Measurements from ENCODE around the gene SLC35G6.
A peak's percentile ranks its signal among the peaks of the same experiment; 100 is the strongest.

SLC35G6 gene

DNA sequence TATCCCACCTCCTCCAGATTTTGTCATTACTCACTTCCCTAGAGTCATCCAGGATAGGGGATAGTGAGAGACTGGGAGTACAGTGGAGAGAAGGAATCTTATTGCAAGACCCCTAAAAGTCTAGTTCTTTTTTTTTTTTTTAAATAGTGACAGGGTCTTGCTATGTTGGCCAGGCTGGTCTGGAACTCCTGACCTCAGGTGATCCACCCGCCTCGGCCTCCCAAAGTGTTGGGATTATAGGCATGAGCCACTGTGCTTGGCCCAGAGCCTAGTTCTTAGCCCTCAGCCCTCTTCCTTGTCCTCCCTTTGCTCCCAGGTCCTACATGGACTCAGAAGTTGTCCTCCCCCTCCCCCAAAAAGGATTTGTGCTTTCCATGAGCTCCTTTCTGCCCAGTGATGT, 39.1 kb upstream of the SLC35G6 start:
- Histone ChIP-seq H3K36me3 (replicated peaks) (no peaks in the 10 kb centered on the region), H3K27me3 (ENCODE audit: low read depth) (no peaks in the 10 kb centered on the region; the same call in 1 of the 2 replicates), H3K4me1 (peaks cover 7% of the 10 kb centered on the region), H3K4me3 (no peak overlapping the region), H3K9me3 (no peaks in the 10 kb centered on the region)
- in situ Hi-C loops (cut with MboI; ENCODE audit: low sequenced_read_pairs) = no loop called here
- DNase-seq (ENCODE audit: low spot score in 2 of 2) = no peak

DNA sequence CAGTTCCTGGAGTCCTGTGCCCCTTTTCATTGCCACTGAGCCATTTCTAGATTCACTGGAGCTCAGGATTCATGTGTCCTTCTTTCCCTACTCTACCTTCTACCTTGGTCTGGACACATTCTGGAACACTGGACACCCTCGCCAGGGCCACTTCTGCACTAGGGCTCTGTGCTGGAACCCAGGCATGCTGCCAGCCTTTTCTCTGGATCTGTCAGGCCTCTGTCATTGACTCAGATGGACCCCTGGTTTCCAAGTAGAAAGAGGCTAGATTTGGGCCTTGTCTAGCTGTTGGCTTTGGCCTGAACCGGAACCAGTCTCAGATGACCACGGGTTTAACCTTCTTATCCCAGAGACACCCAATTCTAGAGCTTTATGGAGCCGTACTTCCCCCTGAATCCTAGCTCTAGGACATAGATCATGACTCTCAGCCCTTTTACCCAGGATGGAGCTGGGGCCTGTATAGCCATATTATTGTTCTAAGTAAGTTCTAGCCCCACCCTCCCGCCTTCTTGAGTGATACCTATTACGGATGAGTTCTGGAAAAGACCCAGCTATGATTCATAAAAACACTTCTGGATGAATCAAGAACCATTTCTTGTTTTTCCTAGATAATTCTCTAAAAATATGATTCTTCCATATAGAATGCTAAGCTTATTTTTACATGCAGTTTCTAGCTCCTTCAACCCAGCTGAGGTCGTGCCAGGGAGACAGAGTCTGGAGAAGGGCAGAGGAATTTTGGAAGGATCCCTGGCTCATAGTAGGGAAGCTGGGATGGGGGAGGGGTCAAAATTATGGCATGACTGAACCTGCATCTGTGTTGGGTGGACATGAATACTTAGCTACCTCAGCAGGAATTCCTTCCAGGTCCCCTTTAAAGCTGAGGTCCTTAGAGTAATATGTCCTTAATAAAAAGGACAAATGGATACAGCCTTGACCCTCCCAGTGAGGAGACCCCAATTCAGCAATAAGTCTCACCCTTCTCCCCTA, 37.5 kb upstream of the SLC35G6 start:
- no peaks in the 10 kb centered on the region for H3K36me3 ChIP-seq (replicated peaks)
- H3K4me1 ChIP-seq = no peaks in the 10 kb centered on the region
- no peaks in the 10 kb centered on the region for H3K27me3 ChIP-seq (ENCODE audit: low read depth)
- no peak overlapping the region for H3K4me3 ChIP-seq
- in situ Hi-C loops (cut with MboI; ENCODE audit: low sequenced_read_pairs) = no loop called here
- no peaks in the 10 kb centered on the region for H3K9me3 ChIP-seq
- DNase-seq (ENCODE audit: low spot score in 2 of 2) = no peak

DNA sequence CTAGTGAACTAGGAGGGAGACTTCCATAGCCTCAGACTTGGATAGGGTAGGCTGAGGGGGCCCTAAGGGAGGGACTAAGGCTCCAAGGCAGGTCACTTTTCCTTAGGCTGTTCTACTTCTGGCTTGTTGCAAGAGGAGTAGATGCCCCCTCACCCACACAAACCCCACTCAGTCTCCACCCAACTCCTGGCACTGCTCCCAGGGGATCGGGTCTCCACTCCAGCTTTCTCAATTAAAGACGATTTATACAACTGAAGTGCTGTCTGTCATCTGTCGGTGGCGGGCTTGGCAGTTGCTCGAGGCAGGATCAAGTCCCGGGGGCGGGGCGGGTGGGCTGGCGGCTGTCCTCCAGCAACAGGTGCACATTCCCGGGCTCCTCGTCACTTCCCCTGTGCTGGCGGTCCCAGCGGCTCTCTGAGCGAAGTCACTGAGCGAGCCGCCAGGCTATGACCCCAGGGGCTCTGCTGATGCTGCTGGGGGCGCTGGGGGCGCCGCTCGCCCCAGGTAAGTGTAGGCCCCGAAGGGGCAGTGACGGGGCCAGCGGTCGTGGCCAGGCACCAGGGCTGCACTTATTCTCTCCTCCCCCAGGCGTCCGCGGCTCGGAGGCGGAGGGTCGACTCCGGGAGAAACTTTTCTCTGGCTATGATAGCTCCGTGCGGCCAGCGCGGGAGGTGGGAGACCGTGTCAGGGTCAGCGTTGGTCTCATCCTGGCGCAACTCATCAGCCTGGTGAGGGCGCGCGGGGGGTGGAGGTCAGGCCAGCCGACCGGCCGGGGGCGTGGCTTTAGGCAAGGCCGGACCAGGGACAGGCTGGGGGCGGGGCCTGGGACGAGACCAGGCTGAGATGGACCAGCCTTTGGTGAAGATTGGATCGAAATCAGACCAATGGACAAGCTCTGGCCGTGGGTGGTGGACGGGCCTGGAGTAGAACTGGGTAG, 36.3 kb upstream of the SLC35G6 start, which contains the start of gene CHRNB1:
CHRNB1 (plus strand) TSS at position 380 of the 937 bp plus-strand sequence; CDS start at position 447, 67 bp downstream.
- Histone ChIP-seq H3K4me1 (no peaks in the 10 kb centered on the region), H3K9me3 (no peaks in the 10 kb centered on the region), H3K27me3 (ENCODE audit: low read depth) (no peaks in the 10 kb centered on the region), H3K4me3 (no peak within 1 kb of the TSS), H3K36me3 (replicated peaks) (no peaks in the 10 kb centered on the region)
- DNase-seq (ENCODE audit: low spot score in 2 of 2) = no peak
- in situ Hi-C loops (cut with MboI; ENCODE audit: low sequenced_read_pairs) = no loop called here

DNA sequence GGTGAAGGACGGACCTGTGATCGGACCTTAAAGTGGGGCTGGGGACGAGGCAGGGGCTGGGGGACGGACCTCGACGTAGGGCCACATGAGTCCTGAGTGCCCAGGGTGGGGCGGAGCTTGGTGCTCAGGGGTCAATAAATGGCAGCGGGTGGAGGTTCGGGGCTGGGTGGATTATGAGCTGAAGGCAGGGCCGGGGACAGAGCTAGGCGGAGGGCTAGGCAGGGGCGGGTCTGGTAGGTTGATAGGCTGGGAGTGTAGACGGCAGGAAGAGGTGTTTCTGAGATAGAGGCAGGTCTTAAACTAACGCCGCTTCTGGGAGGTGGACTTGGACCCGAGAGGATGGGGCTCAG, 35.7 kb upstream of the SLC35G6 start:
- Histone ChIP-seq H3K27me3 (ENCODE audit: low read depth) (no peaks in the 10 kb centered on the region), H3K9me3 (no peaks in the 10 kb centered on the region), H3K36me3 (replicated peaks) (no peaks in the 10 kb centered on the region), H3K4me3 (no peak overlapping the region), H3K4me1 (no peaks in the 10 kb centered on the region)
- in situ Hi-C loops (cut with MboI; ENCODE audit: low sequenced_read_pairs) = no loop called here
- no peak for DNase-seq (ENCODE audit: low spot score in 2 of 2)

DNA sequence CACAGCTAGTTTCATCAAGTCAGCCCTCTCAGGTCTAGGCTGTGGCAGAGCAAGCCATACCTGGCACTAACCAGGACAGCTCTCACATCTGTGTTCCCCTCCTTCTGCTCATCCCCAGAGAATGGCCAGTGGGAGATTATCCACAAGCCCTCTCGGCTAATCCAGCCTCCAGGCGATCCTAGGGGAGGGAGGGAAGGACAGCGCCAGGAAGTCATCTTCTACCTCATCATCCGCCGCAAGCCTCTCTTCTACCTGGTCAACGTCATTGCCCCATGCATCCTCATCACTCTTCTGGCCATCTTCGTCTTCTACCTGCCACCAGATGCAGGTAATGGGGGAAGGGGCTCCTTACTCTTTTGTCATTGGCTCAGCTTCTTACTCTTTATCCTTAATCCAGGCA, 32.8 kb upstream of the SLC35G6 start:
- no peak for DNase-seq (ENCODE audit: low spot score in 2 of 2)
- H3K4me1 ChIP-seq = no peaks in the 10 kb centered on the region
- no peaks in the 10 kb centered on the region for H3K27me3 ChIP-seq (ENCODE audit: low read depth)
- no peak overlapping the region for H3K4me3 ChIP-seq
- in situ Hi-C loops (cut with MboI; ENCODE audit: low sequenced_read_pairs) = no loop called here
- no peaks in the 10 kb centered on the region for H3K9me3 ChIP-seq
- no peaks in the 10 kb centered on the region for H3K36me3 ChIP-seq (replicated peaks)

DNA sequence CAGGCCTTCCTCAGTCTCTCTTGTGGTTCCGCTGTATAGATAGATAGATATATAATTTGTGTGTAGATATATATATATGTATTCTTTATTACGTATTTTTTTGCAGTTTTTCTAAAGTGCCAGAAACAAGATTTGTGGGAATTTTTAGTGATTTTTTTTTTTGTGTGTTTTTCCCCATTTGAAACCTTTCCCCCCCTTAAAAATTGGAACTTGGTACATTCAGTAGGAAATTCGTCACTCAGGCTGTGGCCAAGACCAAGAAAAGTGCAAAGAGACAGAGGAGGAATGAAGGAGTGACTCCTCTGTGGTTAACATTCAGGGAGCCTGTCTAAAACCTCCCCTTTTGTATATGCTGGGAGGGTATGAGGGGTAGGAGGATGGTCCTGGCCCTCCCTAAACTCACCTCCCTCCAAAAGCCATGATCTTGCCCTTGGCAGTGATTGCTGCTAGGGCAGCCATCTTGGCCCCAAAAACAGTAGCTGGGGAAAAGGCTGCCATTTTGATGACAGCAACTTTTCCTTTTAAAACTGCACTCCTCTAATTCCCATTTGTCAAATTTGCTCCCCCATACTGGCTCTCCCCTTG, 21.2 kb upstream of the SLC35G6 start:
- H3K4me3 ChIP-seq = no peak overlapping the region
- H3K27me3 ChIP-seq (ENCODE audit: low read depth) = no peaks in the 10 kb centered on the region
- in situ Hi-C loops (cut with MboI; ENCODE audit: low sequenced_read_pairs) = no loop called here
- no peaks in the 10 kb centered on the region for H3K4me1 ChIP-seq
- no peaks in the 10 kb centered on the region for H3K9me3 ChIP-seq
- H3K36me3 ChIP-seq (replicated peaks) = peaks cover 14% of the 10 kb centered on the region
- DNase-seq (ENCODE audit: low spot score in 2 of 2) = no peak

DNA sequence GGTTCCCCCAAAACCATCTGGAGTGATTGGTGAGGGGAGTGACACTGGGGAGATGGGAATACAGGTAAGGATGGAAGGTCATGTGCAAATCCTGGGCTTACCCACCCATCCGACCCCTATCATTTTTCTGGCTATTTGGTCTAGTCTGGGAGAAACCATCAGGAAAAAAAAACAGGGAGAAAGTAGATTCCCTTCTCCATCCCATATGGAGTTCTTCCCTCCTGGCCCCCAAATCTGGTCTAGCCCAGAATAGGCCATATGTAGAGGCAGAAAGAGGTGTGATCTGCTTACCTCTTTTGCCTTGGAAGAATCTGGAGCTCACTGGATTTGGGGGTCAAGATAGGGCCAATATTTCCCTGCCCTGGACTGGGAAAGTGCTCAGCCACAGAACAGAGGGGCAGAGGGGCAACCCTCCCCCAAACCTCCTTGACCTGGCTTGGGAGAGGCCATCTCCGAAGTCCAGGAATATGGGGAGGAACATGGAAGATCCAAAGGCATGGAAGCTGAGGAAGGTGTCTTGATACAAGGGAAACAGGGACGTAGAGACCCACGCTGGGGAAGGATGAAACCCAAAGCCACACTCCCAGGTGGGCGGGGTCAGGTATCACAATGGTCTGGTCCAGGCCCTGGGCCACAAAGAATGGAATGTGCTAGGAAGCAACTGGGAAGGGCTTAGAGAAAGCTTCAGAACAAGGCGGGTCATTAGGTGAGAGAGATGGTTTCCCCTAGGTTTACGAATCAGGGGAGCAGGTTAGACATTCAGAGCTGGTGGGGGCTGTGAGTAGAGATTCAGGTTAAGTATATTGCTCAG, 20.2 kb upstream of the SLC35G6 start:
- H3K9me3 ChIP-seq = no peaks in the 10 kb centered on the region
- in situ Hi-C loops (cut with MboI; ENCODE audit: low sequenced_read_pairs) = no loop called here

DNA sequence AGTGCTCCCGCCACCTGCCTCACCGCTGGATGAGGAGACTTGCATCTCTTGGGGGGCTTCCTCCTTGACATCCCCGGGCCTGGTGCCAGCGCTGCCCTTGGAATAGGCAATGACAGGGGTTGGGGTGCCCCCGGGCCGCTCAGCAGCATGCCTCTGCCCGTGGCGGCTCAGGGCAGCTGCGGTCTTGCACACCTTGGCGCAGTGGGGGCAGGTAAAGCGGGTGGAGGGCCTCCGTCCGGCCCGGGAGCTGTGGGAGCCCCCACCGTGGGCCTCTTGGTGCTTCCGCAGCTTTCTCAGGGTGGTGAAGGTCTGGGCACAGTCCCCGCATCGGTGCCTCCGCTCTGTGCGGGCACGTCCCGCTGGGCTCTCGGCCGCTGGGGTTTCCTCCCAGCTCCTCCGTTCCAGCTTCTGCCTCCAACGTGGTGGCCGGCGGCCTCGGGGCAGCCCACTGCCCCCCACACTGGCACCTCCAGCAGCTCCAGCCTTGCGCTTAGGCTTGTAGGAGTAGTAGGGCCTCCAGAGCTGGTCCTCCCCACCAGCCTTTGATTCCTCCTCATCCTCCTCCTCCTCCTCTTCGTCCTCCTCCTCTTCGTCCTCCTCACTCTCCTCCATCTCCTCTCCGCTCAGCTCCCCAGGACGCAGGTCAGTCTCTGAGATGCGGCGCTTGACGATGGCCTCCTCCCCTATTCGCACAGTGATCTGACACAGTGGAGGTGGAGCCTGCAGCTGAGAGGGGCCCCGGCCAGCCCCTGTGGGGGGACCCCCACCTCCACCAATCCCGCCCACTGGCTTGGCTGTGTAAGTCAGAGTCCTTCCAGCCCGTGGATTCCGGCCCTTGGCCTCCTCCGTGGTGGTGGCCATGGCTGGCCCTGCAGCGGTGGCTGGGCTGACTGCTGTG, 18.5 kb upstream of the SLC35G6 start:
- in situ Hi-C loops (cut with MboI; ENCODE audit: low sequenced_read_pairs) = no loop called here
- Histone ChIP-seq H3K9me3 (no peaks in the 10 kb centered on the region), H3K4me1 (no peaks in the 10 kb centered on the region), H3K36me3 (replicated peaks) (peaks cover 23% of the 10 kb centered on the region), H3K4me3 (no peak overlapping the region), H3K27me3 (ENCODE audit: low read depth) (no peaks in the 10 kb centered on the region)
- no peak for DNase-seq (ENCODE audit: low spot score in 2 of 2)

More for the DNA sequence above, 20.2 kb upstream of the SLC35G6 start:
- Histone ChIP-seq H3K4me1 (no peaks in the 10 kb centered on the region), H3K4me3 (no peak overlapping the region), H3K27me3 (ENCODE audit: low read depth) (no peaks in the 10 kb centered on the region), H3K36me3 (replicated peaks) (peaks cover 16% of the 10 kb centered on the region)
- peak in 1 of 2 experiments; percentile 49 for DNase-seq (ENCODE audit: low spot score in 2 of 2)

DNA sequence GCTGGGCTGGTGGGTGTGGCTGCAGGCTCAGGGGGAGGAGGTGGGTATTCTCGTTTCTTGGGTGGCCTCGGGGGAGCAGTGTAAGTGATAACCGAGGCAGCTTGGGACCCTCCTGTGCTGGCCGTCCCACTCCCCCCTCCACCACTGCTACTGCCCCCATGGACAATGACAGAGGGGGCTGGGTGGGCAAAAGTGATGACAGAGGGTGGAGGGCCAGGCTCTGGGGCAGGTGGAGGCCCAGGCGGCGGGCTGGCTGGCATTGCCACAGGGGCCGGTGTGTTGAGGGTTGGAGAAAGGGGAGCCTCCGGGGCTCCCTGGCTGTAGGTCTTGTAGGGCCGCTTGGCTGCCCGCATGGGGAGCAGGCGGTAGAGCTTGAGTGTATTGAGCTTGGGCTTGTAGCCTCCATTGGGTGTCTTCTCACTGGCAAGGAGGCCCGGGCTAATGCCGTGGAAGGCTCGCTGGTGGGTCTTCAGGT, 17.8 kb upstream of the SLC35G6 start:
- no peaks in the 10 kb centered on the region for H3K27me3 ChIP-seq (ENCODE audit: low read depth)
- H3K36me3 ChIP-seq (replicated peaks) = peaks cover 23% of the 10 kb centered on the region
- H3K9me3 ChIP-seq = no peaks in the 10 kb centered on the region
- no peaks in the 10 kb centered on the region for H3K4me1 ChIP-seq
- DNase-seq (ENCODE audit: low spot score in 2 of 2) = no peak
- no peak overlapping the region for H3K4me3 ChIP-seq
- in situ Hi-C loops (cut with MboI; ENCODE audit: low sequenced_read_pairs) = no loop called here

DNA sequence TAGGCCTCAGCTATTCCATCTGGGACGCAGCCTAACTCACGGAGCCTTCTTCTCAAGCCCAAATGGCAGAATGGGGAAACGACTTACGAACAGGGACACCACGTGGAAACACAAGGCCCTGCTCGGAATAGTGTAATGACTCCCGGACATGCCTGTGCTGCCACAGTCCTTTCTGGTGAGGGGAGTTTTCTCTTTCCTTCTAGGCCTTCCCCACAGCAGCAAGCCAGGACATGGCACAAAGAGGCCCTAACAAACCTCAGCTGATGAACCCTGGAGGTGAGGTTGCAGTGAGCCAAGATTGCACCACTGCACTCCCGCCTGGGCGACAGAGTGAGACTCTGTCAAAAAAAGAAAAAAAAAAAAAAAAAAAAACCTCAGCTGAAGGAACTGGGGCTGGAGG, 17.2 kb upstream of the SLC35G6 start:
- no peak for DNase-seq (ENCODE audit: low spot score in 2 of 2)
- no peaks in the 10 kb centered on the region for H3K9me3 ChIP-seq
- H3K4me1 ChIP-seq = no peaks in the 10 kb centered on the region
- no peaks in the 10 kb centered on the region for H3K27me3 ChIP-seq (ENCODE audit: low read depth)
- no peak overlapping the region for H3K4me3 ChIP-seq
- in situ Hi-C loops (cut with MboI; ENCODE audit: low sequenced_read_pairs) = no loop called here
- H3K36me3 ChIP-seq (replicated peaks) = peaks cover 23% of the 10 kb centered on the region

DNA sequence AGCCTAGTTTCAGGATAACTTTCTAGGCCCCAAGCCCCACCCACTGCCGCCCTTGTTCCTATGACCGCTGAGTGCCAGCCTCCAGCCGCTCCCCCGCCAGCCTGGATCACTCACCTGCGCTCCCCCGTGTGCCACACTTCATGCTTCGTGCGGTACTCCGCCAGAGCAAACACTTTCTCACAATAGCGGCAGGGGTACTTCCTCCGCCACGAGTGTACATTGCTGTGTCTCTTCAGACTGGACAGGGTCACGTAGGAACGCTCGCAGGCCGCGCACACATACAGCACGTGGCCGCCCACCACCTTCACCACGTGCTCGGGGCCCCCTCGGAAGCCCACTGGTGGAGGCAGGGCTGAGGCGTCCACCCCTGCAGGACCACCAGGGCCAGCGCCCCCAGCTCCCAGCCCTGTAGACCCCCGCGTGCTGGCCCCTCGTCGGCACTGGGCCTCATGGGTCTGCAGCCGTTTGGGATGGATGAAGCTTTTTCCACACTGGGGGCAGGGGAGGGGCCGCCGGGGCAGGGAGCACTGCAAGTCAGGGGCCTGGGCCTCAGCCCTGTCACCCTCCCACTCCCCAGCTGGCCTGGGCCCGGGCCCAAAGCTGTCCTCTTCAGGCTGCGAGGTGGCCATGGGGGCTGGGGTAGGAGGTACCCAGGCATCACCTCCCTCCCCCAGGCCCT, 15.5 kb upstream of the SLC35G6 start:
- Histone ChIP-seq H3K36me3 (replicated peaks) (peaks cover 23% of the 10 kb centered on the region), H3K9me3 (no peaks in the 10 kb centered on the region), H3K4me1 (no peaks in the 10 kb centered on the region), H3K4me3 (no peak overlapping the region), H3K27me3 (ENCODE audit: low read depth) (no peaks in the 10 kb centered on the region)
- in situ Hi-C loops (cut with MboI; ENCODE audit: low sequenced_read_pairs) = no loop called here
- DNase-seq (ENCODE audit: low spot score in 2 of 2) = no peak

DNA sequence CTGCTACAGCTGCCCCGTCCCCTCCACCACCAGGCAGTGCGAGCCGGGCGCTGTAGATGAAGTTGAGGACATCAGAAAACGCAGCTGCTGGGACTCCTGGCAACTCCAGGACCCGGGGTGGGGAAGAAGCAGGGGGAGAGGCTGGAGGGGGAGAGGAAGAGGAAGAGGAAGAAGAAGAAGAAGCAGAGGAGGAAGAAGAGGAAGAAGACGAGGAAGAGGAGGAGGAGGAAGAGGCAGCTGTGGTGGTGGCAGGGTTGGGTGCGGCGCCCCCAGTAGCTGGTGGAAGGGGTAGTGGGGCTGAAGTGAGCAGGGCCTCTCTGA, 15.0 kb upstream of the SLC35G6 start:
- H3K4me3 ChIP-seq = no peak overlapping the region
- H3K27me3 ChIP-seq (ENCODE audit: low read depth) = no peaks in the 10 kb centered on the region
- H3K4me1 ChIP-seq = no peaks in the 10 kb centered on the region
- peaks cover 23% of the 10 kb centered on the region for H3K36me3 ChIP-seq (replicated peaks)
- H3K9me3 ChIP-seq = no peaks in the 10 kb centered on the region
- in situ Hi-C loops (cut with MboI; ENCODE audit: low sequenced_read_pairs) = no loop called here
- DNase-seq (ENCODE audit: low spot score in 2 of 2) = no peak

Data from HAP-1 (cell line).